SU-DHL-6 (cell line): ENCODE data around the gene SLC6A17.

Experiments
- H2AFZ ChIP-seq: fragments of 200-600 bp; sonication (generic); 2 replicates; pipeline ENCODE4 v1.6.1; 2014; ENCODE audit warnings: low read depth, mild to moderate bottlenecking, moderate library complexity, mixed read lengths, antibody characterized with exemption, low read length; ENCODE audit not compliant: severe bottlenecking
- H3F3A ChIP-seq: fragments of 200-600 bp; shearing (Covaris generic); 2 replicates; pipeline ENCODE4 v1.6.0; 2016; ENCODE audit warnings: antibody characterized with exemption, mild to moderate bottlenecking; ENCODE audit not compliant: insufficient read depth
- H3K27ac ChIP-seq: fragments of 200-600 bp; sonication (generic); 2 replicates; pipeline ENCODE4 v1.5.1; 2016; ENCODE audit warnings: low read depth, mild to moderate bottlenecking, low read length, moderate library complexity, mixed read lengths
- H3K27me3 ChIP-seq: fragments of 200-600 bp; sonication (generic), shearing (Covaris generic); 2 replicates; pipeline ENCODE4 v1.6.0; 2014; ENCODE audit warnings: mild to moderate bottlenecking, low read length
- H3K36me3 ChIP-seq: fragments of 200-600 bp; sonication (generic); 2 replicates; pipeline ENCODE4 v1.6.1; 2014; ENCODE audit warnings: mild to moderate bottlenecking, low read length, mixed read lengths
- H3K4me2 ChIP-seq: fragments of 300-600, 200-600 bp; shearing (Covaris generic), sonication (generic); 2 replicates; pipeline ENCODE4 v1.6.0; 2014; ENCODE audit warnings: low read length, low read depth, mild to moderate bottlenecking; ENCODE audit not compliant: poor library complexity, severe bottlenecking
- H3K4me3 ChIP-seq: fragments of 200-600 bp; sonication (generic); 2 replicates; pipeline ENCODE4 v1.5.1; 2014; ENCODE audit warnings: antibody characterized with exemption, low read length, mild to moderate bottlenecking, mixed read lengths; ENCODE audit not compliant: insufficient read depth, poor library complexity, severe bottlenecking
- H3K79me2 ChIP-seq: fragments of 200-600 bp; sonication (generic); 2 replicates; pipeline ENCODE4 v1.6.1; 2014; ENCODE audit warnings: mild to moderate bottlenecking, low read length, moderate library complexity; ENCODE audit not compliant: insufficient read depth
- H3K9ac ChIP-seq: fragments of 200-600 bp; sonication (generic); 2 replicates; pipeline ENCODE4 v1.7.0; 2014; ENCODE audit warnings: mild to moderate bottlenecking, low read length
- H3K9me2 ChIP-seq: fragments of 200-600 bp; sonication (generic); replicated peaks from 2 replicates; pipeline ENCODE4 v1.6.1; 2014; ENCODE audit warnings: low read length; ENCODE audit not compliant: insufficient read depth
- H3K9me3 ChIP-seq: fragments of 200-600 bp; sonication (generic); 2 replicates; pipeline ENCODE4 v1.6.1; 2014; ENCODE audit warnings: low read length, mixed read lengths; ENCODE audit not compliant: insufficient read depth
- H4K20me1 ChIP-seq: fragments of 200-600 bp; sonication (generic); 2 replicates; pipeline ENCODE4 v1.6.1; 2014; ENCODE audit warnings: low read depth, mild to moderate bottlenecking, antibody characterized with exemption, low read length, moderate library complexity, mixed read lengths
- CTCF ChIP-seq: fragments of 200-600 bp; sonication (generic); IDR thresholded peaks from one replicate; pipeline ENCODE4 v1.5.1; 2017; ENCODE audit warnings: antibody characterized with exemption, mild to moderate bottlenecking, low read length, moderate library complexity; ENCODE audit not compliant: insufficient read depth, poor library complexity, severe bottlenecking
- EZH2phosphoT487 ChIP-seq: fragments of 200-600 bp; sonication (generic), shearing (Covaris generic); conservative IDR thresholded peaks from 2 replicates; pipeline ENCODE4 v1.6.1; 2018; ENCODE audit warnings: mild to moderate bottlenecking, antibody characterized with exemption, low read length, moderate library complexity, mixed read lengths

Gene SLC6A17

GRCh38 chr1:110198746-110199145 lies 48.5 kb downstream of the SLC6A17 start:
- Histone ChIP-seq H3K36me3 (no peaks in the 10 kb centered on the region), H3K9me2 (no peaks in the 10 kb centered on the region), H3K4me3 (no peak overlapping the region), H3K9ac (no peak overlapping the region), H3K27me3 (no peaks in the 10 kb centered on the region), H3K9me3 (no peaks in the 10 kb centered on the region), H3K27ac (no peak overlapping the region), H3K4me2 (no peak overlapping the region), H3K79me2 (no peaks in the 10 kb centered on the region), H2AFZ (no peak overlapping the region), H3F3A (no peaks in the 10 kb centered on the region), H4K20me1 (no peaks in the 10 kb centered on the region)
- TF ChIP-seq CTCF, result no peak
- TF ChIP-seq EZH2phosphoT487, result no peak

GRCh38 chr1:110200190-110200589 lies 49.9 kb downstream of the SLC6A17 start:
- Histone ChIP-seq H3F3A (no peaks in the 10 kb centered on the region), H3K27me3 (no peaks in the 10 kb centered on the region), H3K79me2 (no peaks in the 10 kb centered on the region), H3K27ac (no peak overlapping the region), H3K9ac (no peak overlapping the region), H2AFZ (no peak overlapping the region), H3K36me3 (no peaks in the 10 kb centered on the region), H3K4me3 (no peak overlapping the region), H3K9me3 (no peaks in the 10 kb centered on the region), H3K4me2 (no peak overlapping the region), H4K20me1 (no peaks in the 10 kb centered on the region), H3K9me2 (no peaks in the 10 kb centered on the region)
- TF ChIP-seq CTCF, result no peak
- TF ChIP-seq EZH2phosphoT487, result no peak

- TF ChIP-seq EZH2phosphoT487, result no peak
- no peak for TF ChIP-seq CTCF
- no peaks in the 10 kb centered on the region for H3K79me2 ChIP-seq
- H3K27ac ChIP-seq, result no peak overlapping the region
- H3K27me3 ChIP-seq, result no peaks in the 10 kb centered on the region
- no peaks in the 10 kb centered on the region for H3K36me3 ChIP-seq
- H3K4me2 ChIP-seq, result no peak overlapping the region
- H3K9me3 ChIP-seq, result no peaks in the 10 kb centered on the region
- no peak overlapping the region for H2AFZ ChIP-seq
- H3F3A ChIP-seq, result no peaks in the 10 kb centered on the region
- H3K9me2 ChIP-seq, result no peaks in the 10 kb centered on the region
- no peak overlapping the region for H3K9ac ChIP-seq
- H3K4me3 ChIP-seq, result no peak overlapping the region
- H4K20me1 ChIP-seq, result no peaks in the 10 kb centered on the region
These were observed 50.4 kb downstream of the SLC6A17 start for GRCh38 chr1:110200666-110201065.
